Activated CD4-positive, alpha-beta T cell treated with anti-CD3 and anti-CD28 coated beads for 24 hours (primary cell): ENCODE results near the gene SSBP2.
"Not testable (repeated sequence)": the region's sequence is repeated elsewhere in the genome, so short reads cannot be mapped to it uniquely, and the experiment has no call there.

Experiments
- DNase-seq, 2 donors: peaks; one replicate each; pipeline ENCODE4 v3.0.0-alpha.2; 2020; ENCODE audit warnings: low read depth in 2 of 2

Gene SSBP2

DNA sequence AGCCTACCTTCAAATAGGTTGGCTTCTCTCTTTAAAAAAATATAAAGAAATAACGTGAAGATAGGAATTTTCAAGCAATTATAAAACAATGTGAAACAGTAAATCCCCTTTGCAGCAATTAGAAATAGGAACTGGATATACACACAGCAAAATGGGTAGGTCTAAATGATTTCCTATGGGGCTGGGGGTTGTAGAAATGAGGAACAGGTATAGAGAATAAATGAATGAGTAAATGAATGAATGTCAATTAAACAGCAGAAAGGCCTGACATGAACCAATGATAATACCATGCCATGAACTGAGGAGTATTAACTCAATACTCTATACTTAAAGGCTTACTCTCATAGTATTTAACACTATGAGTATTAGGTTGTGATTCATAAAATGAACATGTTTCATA is 21.6 kb downstream of the SSBP2 start:
- DNase-seq: no peak

- DNase-seq: no peak
These were observed 22.6 kb downstream of the SSBP2 start for GRCh38 chr5:81728301-81728700.

GRCh38 chr5:81726297-81726696 is 24.6 kb downstream of the SSBP2 start:
- no peak for DNase-seq

DNA sequence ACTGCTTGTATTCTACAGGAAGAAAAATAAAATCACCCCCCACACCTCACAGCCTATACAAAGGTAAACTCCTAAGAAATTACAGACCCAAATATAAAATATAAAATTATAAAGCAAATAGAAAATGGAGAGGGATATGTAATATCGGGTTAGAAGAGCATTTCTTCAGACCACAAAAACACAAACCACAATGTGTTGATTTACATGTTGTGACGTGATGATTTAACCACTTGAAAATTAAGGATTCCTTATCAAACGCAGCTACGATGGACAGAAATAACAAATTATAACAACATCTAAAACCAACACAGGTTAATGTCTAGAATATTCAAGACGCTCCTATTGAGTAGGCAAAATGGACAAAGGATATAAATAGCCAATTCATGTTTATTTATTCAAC is 26.3 kb downstream of the SSBP2 start:
- DNase-seq: no peak

DNA sequence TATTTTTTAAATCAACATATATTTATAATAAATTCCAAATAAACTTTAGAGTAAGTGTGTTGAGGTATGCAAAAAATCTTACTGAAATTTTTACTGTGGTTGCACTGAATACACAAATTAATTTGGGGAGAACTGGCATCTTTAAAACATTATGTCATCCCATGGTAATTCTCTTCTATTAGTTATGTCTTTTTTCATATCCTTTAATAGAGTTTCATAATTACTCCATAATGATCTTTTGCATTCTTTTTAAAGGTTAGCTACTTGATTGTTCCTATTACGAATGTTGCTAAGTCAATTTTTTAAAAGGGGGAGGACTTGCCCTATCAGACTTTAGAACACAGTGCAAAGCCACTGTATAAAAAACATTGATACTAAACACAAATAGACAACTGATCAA is 26.8 kb downstream of the SSBP2 start:
- DNase-seq: no peak

DNA sequence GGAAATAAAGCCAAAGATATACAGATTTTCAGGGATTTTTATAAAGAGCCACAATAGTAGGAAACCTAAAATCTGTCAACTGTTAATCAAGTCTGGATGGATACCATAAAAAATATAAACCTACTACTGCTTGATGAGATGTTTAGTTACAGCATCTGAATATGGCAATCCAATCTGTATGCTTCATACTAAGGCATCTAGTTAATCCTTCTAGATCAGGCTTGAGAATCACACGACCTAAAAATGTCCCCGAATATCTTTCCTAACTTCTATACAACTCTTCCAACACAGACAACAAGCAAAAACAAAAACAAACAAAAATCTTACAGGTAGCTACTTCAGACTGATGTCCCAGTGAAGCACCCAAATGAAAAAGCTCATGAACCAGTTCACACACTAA is 29.8 kb downstream of the SSBP2 start:
- DNase-seq: no peak

DNA sequence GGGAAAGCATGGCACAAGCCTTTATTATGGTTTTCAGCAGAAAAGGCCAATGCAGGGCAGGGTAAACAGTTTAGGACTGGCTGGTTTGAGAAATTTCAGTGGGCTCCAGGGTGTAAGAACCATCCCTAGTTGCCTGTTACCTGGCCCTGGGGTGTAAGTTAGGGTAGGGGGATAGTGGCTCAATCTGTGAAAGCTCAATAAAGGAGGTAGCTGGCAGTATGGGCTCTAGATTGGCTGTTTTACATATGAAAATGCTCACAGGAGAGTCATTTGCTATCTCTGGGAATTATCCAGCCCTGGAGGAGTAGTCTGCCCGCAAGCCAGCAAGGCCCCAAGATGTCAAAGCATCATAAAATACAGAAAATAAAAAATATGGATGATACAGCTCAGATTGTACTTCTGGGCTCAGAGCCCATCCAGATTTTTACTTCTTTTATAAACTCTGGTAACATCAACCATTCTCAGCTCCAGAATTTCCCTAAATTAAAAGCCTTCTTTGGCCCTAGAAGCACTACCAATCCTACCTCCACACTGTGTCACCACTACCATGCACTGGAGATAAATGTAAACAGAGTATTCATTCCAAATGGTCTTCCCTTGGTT is 31.1 kb downstream of the SSBP2 start:
- DNase-seq: no peak

DNA sequence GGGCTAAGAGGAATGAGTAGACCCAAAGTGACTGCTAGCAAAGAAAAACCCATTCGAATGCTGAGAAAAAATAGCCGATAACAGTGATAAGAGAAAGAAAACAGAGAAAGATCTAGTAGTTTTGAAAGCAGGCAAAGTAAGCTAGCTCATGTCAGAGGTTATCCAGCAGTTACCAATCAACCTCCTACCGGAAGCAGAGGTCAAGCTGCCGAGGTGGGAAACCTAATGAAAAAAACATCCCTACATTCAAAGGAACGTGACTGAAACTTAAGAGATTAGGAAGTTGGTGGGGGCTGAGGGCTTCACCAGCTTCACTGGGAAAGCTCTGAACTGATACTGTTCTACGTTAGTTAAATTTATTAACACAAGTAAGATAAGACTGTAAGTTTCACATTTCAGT is 32.6 kb downstream of the SSBP2 start:
- DNase-seq: no peak

DNA sequence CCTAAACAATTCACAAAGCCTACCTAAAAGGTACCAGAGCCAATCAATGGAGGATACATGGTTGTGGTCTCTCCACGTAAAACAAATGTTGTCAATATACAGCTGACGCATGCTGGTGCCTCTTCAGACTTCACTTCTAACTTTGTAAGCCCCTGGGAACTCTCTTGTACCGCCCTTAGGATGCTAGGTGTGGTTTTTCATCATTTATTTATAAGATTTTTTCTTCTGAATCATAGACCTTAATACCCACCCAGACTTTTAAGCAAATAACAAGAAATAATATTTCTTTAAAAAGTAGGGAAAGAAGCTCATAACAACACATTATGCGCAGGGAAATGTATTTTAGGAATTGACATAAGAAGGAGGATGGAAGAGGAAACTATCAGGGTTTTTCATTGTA is 33.0 kb downstream of the SSBP2 start:
- DNase-seq: no peak

GRCh38 chr5:81717226-81717625 is 33.7 kb downstream of the SSBP2 start:
- no peak for DNase-seq

DNA sequence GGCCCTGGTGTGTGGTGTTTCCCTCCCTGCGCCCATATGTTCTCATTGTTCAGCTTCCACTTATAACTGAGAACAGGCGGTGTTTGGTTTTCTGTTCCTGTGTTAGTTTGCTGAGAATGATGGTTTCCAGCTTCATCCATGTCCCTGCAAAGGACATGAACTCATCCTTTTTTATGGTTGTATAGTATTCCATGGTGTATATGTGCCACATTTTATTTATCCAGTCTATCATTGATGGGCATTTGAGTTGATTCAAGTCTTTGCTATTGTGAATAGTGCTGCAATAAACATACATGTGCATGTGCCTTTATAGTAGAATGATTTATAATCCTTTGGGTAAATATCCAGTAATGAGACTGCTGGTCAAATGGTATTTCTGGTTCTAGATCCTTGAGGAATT is 36.8 kb downstream of the SSBP2 start:
- DNase-seq: not testable (repeated sequence)

GRCh38 chr5:81708889-81709288 is 42.0 kb downstream of the SSBP2 start:
- DNase-seq: no peak

GRCh38 chr5:81703840-81704239 is 47.1 kb downstream of the SSBP2 start:
- DNase-seq: no peak

DNA sequence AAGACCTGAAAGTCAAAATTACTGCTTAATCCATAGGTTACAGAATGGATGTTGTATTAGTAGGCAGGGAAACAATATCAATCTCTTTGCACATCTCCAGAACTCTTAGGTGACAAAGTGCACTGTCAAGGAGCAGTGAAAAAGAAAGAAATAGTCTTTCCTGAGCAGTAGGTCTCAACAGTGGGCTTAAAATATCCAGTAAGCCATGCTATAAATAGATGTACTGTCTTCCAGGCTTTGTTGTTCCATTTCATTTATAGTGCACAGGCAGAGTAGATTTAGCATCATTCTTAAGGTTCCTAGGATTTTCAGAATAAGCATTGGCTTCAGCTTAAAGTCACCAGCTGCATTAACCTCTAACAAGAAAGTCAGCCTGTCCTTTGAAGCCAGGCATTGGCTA is 50.7 kb downstream of the SSBP2 start:
- no peak for DNase-seq

DNA sequence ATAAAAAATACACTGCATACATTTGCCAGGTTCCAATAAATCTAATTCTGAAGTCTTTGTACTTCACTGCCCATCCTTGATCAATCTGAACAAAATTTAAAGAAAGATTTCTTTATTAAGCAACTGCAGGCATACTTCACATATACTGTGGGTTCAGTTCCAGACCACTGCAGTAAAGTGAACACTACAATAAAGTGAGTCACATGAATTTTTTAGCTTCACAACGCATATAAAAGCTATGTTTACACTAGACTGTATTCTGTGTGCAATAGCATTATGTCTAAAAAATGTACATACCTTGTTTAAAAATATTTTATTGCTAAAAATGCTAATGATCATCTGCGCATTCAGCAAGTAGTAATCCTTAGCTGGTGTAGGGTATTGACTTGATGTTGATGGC is 52.1 kb downstream of the SSBP2 start:
- DNase-seq: no peak

GRCh38 chr5:81696418-81697397 is 54.2 kb downstream of the SSBP2 start:
- DNase-seq: no peak

DNA sequence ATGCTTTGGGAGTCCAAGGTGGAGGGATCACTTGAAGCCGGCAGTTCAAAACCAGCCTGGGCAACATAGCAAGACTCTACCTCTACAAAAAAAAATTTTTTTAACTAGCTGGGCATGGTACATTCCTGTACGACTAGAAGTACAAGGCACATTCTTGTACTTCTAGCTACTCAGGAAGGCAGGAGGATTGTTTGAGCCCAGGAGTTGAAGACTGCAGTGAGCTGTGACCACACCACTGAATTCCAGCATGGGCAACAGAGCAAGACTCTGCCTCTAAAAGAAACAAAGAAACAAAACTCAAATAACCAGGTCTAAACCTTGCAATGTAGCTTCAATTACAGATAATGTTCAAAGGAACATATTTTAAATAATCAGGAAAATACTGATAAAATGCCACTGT is 56.2 kb downstream of the SSBP2 start:
- DNase-seq: no peak

GRCh38 chr5:81688215-81688614 is 62.7 kb downstream of the SSBP2 start:
- DNase-seq: no peak

GRCh38 chr5:81687292-81687691 is 63.6 kb downstream of the SSBP2 start:
- DNase-seq: no peak

DNA sequence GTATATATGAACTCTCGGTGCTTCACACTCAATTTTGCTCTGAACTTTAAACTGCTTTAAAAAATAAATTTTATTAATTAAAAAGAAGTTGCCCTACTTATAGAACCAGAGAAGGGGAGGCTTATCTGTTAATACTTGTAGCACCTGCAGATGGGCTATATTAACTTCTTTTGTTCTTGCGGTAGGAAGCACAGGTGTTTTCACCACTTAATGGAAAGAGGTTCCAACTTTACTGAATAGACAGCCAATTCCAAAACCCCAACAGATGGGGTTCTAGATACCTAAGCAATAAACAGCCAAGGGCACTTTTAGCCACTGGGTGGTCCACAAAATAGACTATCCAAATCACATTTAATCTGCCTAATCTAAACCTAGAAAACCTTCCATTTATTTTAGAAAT is 65.4 kb downstream of the SSBP2 start:
- no peak for DNase-seq

DNA sequence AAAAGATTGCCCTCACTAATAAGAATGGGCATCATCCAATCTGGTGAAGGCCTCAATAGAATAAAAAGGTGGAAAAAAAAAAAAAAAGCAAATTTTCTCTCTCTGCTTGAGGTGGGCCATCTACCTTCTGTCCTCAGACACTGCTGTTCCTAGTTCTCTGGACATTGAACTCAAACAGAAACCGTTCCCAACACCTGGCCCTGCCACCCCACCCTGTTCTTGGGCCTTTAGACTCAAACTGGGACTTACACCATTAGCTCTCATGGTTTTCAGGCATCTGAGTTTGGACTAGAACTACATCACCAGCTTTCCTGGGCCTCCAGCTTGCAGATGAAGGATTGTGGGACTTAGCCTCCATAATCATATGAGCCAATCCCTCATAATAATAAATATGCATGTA is 71.0 kb downstream of the SSBP2 start:
- no peak for DNase-seq

DNA sequence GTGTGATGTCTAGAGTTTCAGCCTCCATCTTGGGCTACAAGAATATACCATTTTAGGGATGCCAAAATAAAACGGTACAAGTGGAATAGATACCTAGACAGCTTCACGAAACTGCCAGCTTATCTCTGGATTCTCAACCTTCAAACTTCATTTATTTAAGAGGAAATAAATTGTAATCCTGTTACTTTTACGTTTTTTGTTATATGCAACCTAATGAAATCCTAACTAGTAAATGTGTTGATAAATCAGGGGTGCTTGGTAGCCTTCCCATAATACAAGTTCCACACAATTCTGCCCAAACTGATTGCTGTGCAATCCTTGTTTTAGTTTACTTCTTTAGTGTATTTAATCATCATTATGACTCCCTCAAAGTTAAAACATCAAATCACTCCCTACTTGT is 75.5 kb downstream of the SSBP2 start:
- DNase-seq: no peak

GRCh38 chr5:81665795-81666194 is 85.1 kb downstream of the SSBP2 start:
- no peak for DNase-seq
